ENCODE data around the gene LRRC40.
"Not testable (repeated sequence)": the region's sequence is repeated elsewhere in the genome, so short reads cannot be mapped to it uniquely, and the experiment has no call there.

Gene LRRC40

GRCh38 chr1:70202173-70202758 lies 3.1 kb downstream of the LRRC40 start:
- DNase-seq (ENCODE audit: low read depth in 3 of 3): no peak

GRCh38 chr1:70200065-70200464 lies 5.3 kb downstream of the LRRC40 start:
- DNase-seq (ENCODE audit: low read depth in 3 of 3): no peak

GRCh38 chr1:70196333-70196732 lies 9.0 kb downstream of the LRRC40 start:
- DNase-seq (ENCODE audit: low read depth in 3 of 3): no peak

- DNase-seq (ENCODE audit: low read depth in 3 of 3): no peak
Observed at GRCh38 chr1:70195342-70195741, 10.0 kb downstream of the LRRC40 start.

GRCh38 chr1:70194601-70195000 lies 10.8 kb downstream of the LRRC40 start:
- no peak for DNase-seq (ENCODE audit: low read depth in 3 of 3)

- DNase-seq (ENCODE audit: low read depth in 3 of 3): not testable (repeated sequence)
Observed at GRCh38 chr1:70192446-70192845, 12.9 kb downstream of the LRRC40 start.

GRCh38 chr1:70190180-70190579 lies 15.2 kb downstream of the LRRC40 start:
- DNase-seq (ENCODE audit: low read depth in 3 of 3): no peak

- DNase-seq (ENCODE audit: low read depth in 3 of 3): no peak
Observed at GRCh38 chr1:70188522-70188921, 16.9 kb downstream of the LRRC40 start.

GRCh38 chr1:70185181-70185580 lies 20.2 kb downstream of the LRRC40 start:
- DNase-seq (ENCODE audit: low read depth in 3 of 3): not testable (repeated sequence)

- DNase-seq (ENCODE audit: low read depth in 3 of 3): no peak
Observed at GRCh38 chr1:70171512-70171911, 33.9 kb downstream of the LRRC40 start.

GRCh38 chr1:70169018-70169839 lies 36.1 kb downstream of the LRRC40 start:
- no peak for DNase-seq (ENCODE audit: low read depth in 3 of 3)

GRCh38 chr1:70168283-70168682 lies 37.1 kb downstream of the LRRC40 start:
- DNase-seq (ENCODE audit: low read depth in 3 of 3): no peak

- no peak for DNase-seq (ENCODE audit: low read depth in 3 of 3)
Observed at GRCh38 chr1:70164350-70164749, 41.0 kb downstream of the LRRC40 start.

- no peak for DNase-seq (ENCODE audit: low read depth in 3 of 3)
Observed at GRCh38 chr1:70156529-70157120, 48.8 kb downstream of the LRRC40 start.

GRCh38 chr1:70153739-70154138 lies 51.6 kb downstream of the LRRC40 start:
- no peak for DNase-seq (ENCODE audit: low read depth in 3 of 3)

GRCh38 chr1:70150444-70150843 lies 54.9 kb downstream of the LRRC40 start:
- no peak for DNase-seq (ENCODE audit: low read depth in 3 of 3)

GRCh38 chr1:70146488-70146887 lies 58.9 kb downstream of the LRRC40 start:
- no peak for DNase-seq (ENCODE audit: low read depth in 3 of 3)

GRCh38 chr1:70143048-70143659 lies 62.2 kb downstream of the LRRC40 start:
- no peak for DNase-seq (ENCODE audit: low read depth in 3 of 3)

- DNase-seq (ENCODE audit: low read depth in 3 of 3): no peak
Observed at GRCh38 chr1:70142075-70142474, 63.3 kb downstream of the LRRC40 start.

GRCh38 chr1:70140894-70141293 lies 64.5 kb downstream of the LRRC40 start:
- DNase-seq (ENCODE audit: low read depth in 3 of 3): no peak

- no peak for DNase-seq (ENCODE audit: low read depth in 3 of 3)
Observed at GRCh38 chr1:70140343-70140742, 65.0 kb downstream of the LRRC40 start.

- no peak for DNase-seq (ENCODE audit: low read depth in 3 of 3)
Observed at GRCh38 chr1:70134148-70134547, 71.2 kb downstream of the LRRC40 start.

- DNase-seq (ENCODE audit: low read depth in 3 of 3): no peak
Observed at GRCh38 chr1:70117046-70117445, 88.3 kb downstream of the LRRC40 start.
